K562 (cell line): Measurements from ENCODE around the gene KCNJ9. TPM values are rescaled to one million over a fixed set of nuclear protein-coding genes. Genes with fewer than 3 reads are reported as not detected.

Source experiments
- ATAC-seq: fragments of 200-7000 bp; cut with Tn5 transposase; 3 replicates; pipeline ENCODE4 v1.9.1; 2020; ENCODE audit warnings: moderate library complexity
- BruUV-seq: library from RNA; stranded (reverse); fragments of 400-500 nt; replicated peaks from 2 replicates; lab custom pipeline; 2021; lab: Mats Ljungman, UMichigan
- CTCF ChIA-PET: fragments of 300-600 bp; formaldehyde crosslinking; extraction: SDS; loops from one replicate; lab custom pipeline; 2021; ENCODE audit warnings: low intra/inter-chr PET ratio; lab: Yijun Ruan, JAX
- POLR2A ChIA-PET: fragments of 300-600, 350-650 bp; sonication (Branson Sonifier 250); formaldehyde crosslinking; extraction: SDS; loops from one replicate; lab custom pipeline; 2021; ENCODE audit warnings: antibody characterized with exemption, inconsistent platforms; lab: Yijun Ruan, JAX
- DNase-seq, 4 experiments: peaks; one replicate each; pipeline versions ENCODE4 v3.0.0 to v3.0.0-alpha.2; 2011 to 2018; ENCODE audit warnings: low spot score in 3 of 4, mixed read lengths in 3 of 4; ENCODE audit errors: extremely low read depth in 1 of 4
- FAIRE-seq: peaks from 2 replicates; lab custom pipeline; 2011; peaks lifted over from hg19 to GRCh38; lab: Jason Lieb, UNC
- H2AFZ ChIP-seq: 2 replicates; pipeline ENCODE4 v1.6.0; 2011; ENCODE audit warnings: low read depth, low read length, control low read depth, inconsistent platforms
- H3K27ac ChIP-seq: fragments of 200-600 bp; 3 replicates; pipeline ENCODE4 v1.8.0; 2011; ENCODE audit warnings: low read depth, mild to moderate bottlenecking, control low read depth, inconsistent platforms, low read length, moderate library complexity, mixed read lengths; ENCODE audit errors: extremely low read depth
- H3K27me3 ChIP-seq, 2 experiments: fragments of 300-600 bp in 1 of 2; 2 replicates in 1 of 2; 3 replicates in 1 of 2; pipeline versions ENCODE4 v1.6.0 to v1.8.0; 2011; ENCODE audit warnings: inconsistent platforms in 2 of 2, low read length in 2 of 2, mild to moderate bottlenecking in 1 of 2, mixed read lengths in 1 of 2, moderate library complexity in 1 of 2; ENCODE audit not compliant: control insufficient read depth in 2 of 2, insufficient read depth in 2 of 2
- H3K36me3 ChIP-seq: fragments of 300-600 bp; 3 replicates; pipeline ENCODE4 v1.8.0; 2011; ENCODE audit warnings: mild to moderate bottlenecking, low read length, inconsistent platforms; ENCODE audit not compliant: control insufficient read depth, insufficient read depth
- H3K4me1 ChIP-seq, 2 experiments: fragments of 200-600 bp in 1 of 2; replicated peaks in 1 of 2; 2 replicates in 1 of 2; 3 replicates in 1 of 2; pipeline versions ENCODE4 v1.5.1 to v1.8.0; 2011; ENCODE audit warnings: inconsistent platforms in 2 of 2, low read length in 2 of 2, mild to moderate bottlenecking in 1 of 2, mixed read lengths in 1 of 2, moderate library complexity in 1 of 2; ENCODE audit not compliant: control insufficient read depth in 2 of 2, insufficient read depth in 2 of 2
- H3K4me2 ChIP-seq: 2 replicates; pipeline ENCODE4 v1.6.1; 2011; ENCODE audit warnings: low read length, control low read depth, inconsistent platforms, mixed read lengths; ENCODE audit not compliant: insufficient read depth
- H3K4me3 ChIP-seq: fragments of 200-600 bp; sonication (generic), shearing (Covaris generic); 2 replicates; pipeline ENCODE4 v1.5.1; 2016; ENCODE audit warnings: control low read depth, inconsistent platforms
- H3K79me2 ChIP-seq: fragments of 200-600 bp; 3 replicates; pipeline ENCODE4 v1.8.0; 2011; ENCODE audit warnings: low read length, inconsistent platforms; ENCODE audit not compliant: control insufficient read depth, insufficient read depth
- H3K9ac ChIP-seq, 2 experiments: 2 replicates each; pipeline versions ENCODE4 v1.6.0 to v1.6.1; 2011; ENCODE audit warnings: low read depth in 2 of 2, low read length in 2 of 2, control low read depth in 1 of 2, inconsistent platforms in 1 of 2, mild to moderate bottlenecking in 1 of 2, mixed read lengths in 1 of 2; ENCODE audit not compliant: insufficient read depth in 1 of 2
- H3K9me1 ChIP-seq: one replicate; pipeline ENCODE4 v1.6.0; 2011; ENCODE audit warnings: inconsistent platforms, mild to moderate bottlenecking, low read length, moderate library complexity; ENCODE audit not compliant: control insufficient read depth, insufficient read depth
- H3K9me3 ChIP-seq: replicated peaks from 2 replicates; pipeline ENCODE4 v1.5.1; 2011; ENCODE audit warnings: low read depth, low read length, inconsistent platforms; ENCODE audit not compliant: control insufficient read depth, insufficient read depth
- H4K20me1 ChIP-seq: replicated peaks from 2 replicates; pipeline ENCODE4 v1.6.1; 2011; ENCODE audit warnings: low read length, inconsistent platforms, mixed read lengths; ENCODE audit not compliant: control insufficient read depth, insufficient read depth
- BMI1 ChIP-seq: fragments of 150-350 bp; IDR thresholded peaks from 2 replicates; pipeline ENCODE4 v1.6.1; 2014; ENCODE audit warnings: low read length
- CTBP1 ChIP-seq: fragments of 450-650 bp; IDR thresholded peaks from 2 replicates; pipeline ENCODE4 v1.6.1; 2016; ENCODE audit warnings: borderline replicate concordance
- E2F1 ChIP-seq: sonication (generic); formaldehyde crosslinking; IDR thresholded peaks from 2 replicates; pipeline ENCODE4 v1.8.1; 2023; ENCODE audit warnings: mild to moderate bottlenecking, missing genetic modification reagents, moderate library complexity
- FOXA1 ChIP-seq: fragments of 450-650 bp; IDR thresholded peaks from 2 replicates; pipeline ENCODE4 v1.6.1; 2016; ENCODE audit warnings: mild to moderate bottlenecking, borderline replicate concordance
- FOXP4 ChIP-seq: sonication (generic); formaldehyde crosslinking; IDR thresholded peaks from 2 replicates; pipeline ENCODE4 v1.8.0; 2022; ENCODE audit warnings: mild to moderate bottlenecking, missing genetic modification reagents, borderline replicate concordance
- MAX ChIP-seq: sonication (generic); formaldehyde crosslinking; IDR thresholded peaks from 2 replicates; pipeline ENCODE4 v1.9.0; 2022; ENCODE audit warnings: mild to moderate bottlenecking, missing genetic modification reagents
- SFPQ ChIP-seq: fragments of 200-400 bp; formaldehyde crosslinking; IDR thresholded peaks from 2 replicates; pipeline ENCODE4 v1.6.1; 2017; ENCODE audit warnings: mild to moderate bottlenecking, low read depth, low read length, moderate library complexity
- TSHZ1 ChIP-seq: fragments of 250-450 bp; sonication (Bioruptor Pico); IDR thresholded peaks from 2 replicates; pipeline ENCODE4 v1.4.0; 2020; ENCODE audit warnings: mild to moderate bottlenecking, moderate library complexity
- ZNF212 ChIP-seq: fragments of 450-650 bp; formaldehyde crosslinking; IDR thresholded peaks from 2 replicates; pipeline ENCODE4 v1.4.0; 2020; ENCODE audit warnings: mild to moderate bottlenecking
- ZNF282 ChIP-seq: sonication (generic); formaldehyde crosslinking; IDR thresholded peaks from 2 replicates; pipeline ENCODE4 v1.8.1; 2023; ENCODE audit warnings: missing genetic modification reagents
- WGBS: fragments of 100-300 bp; shearing (Covaris generic); methylation state at CpG from one replicate; pipeline ENCODE4 v1.1.6; 2016; ENCODE audit warnings: low coverage, mixed read lengths; ENCODE audit not compliant: insufficient coverage; ENCODE audit errors: missing lambda C conversion rate; 5-methylcytosine and 5-hydroxymethylcytosine counted together
- in situ Hi-C: fragments of 300-500 bp; cut with MboI; formaldehyde crosslinking; loops from 4 replicates; pipeline ENCODE4 v1.15.0; 2018; ENCODE audit warnings: inconsistent platforms, mixed read lengths
- intact Hi-C: fragments of 100-400 bp; cut with micrococcal nuclease; formaldehyde crosslinking; loops from 2 replicates; pipeline ENCODE4 v1.14.2; 2022
- polyA plus RNA-seq, 8 experiments: library from polyadenylated mRNA; depleted of rRNA in 4 of 8; stranded (reverse) in 5 of 8; unstranded in 3 of 8; fragments of >200 nt; fragmentation: Nextera tagmentation in 2 of 8; fragmentation: Illumina TruSeq in 1 of 8; extraction: Ambion mirVana in 2 of 8; extraction: Trizol in 1 of 8; gene quantifications; 2 replicates each; pipeline versions ENCODE4 v1.2.1 to v1.2.3, GENCODE V29; 2011 to 2014; ENCODE audit warnings: inconsistent platforms in 1 of 8, missing spikeins in 1 of 8
- total RNA-seq, 7 experiments: library from RNA; depleted of rRNA in 6 of 7; stranded (reverse); fragments of >200 nt in 6 of 7; fragmentation: Illumina TruSeq in 2 of 7; extraction: Trizol in 2 of 7; gene quantifications; 2 replicates each; pipeline versions ENCODE4 v1.2.1 to v1.2.3, GENCODE V29; 2011 to 2021; ENCODE audit warnings: low replicate concordance in 1 of 7

KCNJ9 gene
- total and polyA plus RNA-seq, 9 of the 15 experiments (the other 6 are each of a cell fraction or from before 2014, with no cell fraction given), result not detected

GRCh38 chr1:160137216-160137862 lies 56.0 kb downstream of the KCNJ9 start (continued):
- TF ChIP-seq FOXP4, result no peak
- no peak for TF ChIP-seq E2F1 (CRISPR knock-in tag)
- TF ChIP-seq FOXA1, result no peak
- no peak for TF ChIP-seq MAX (CRISPR knock-in tag)
- no peak for TF ChIP-seq ZNF282 (CRISPR knock-in tag)
- TF ChIP-seq ZNF212 (CRISPR knock-in tag), result no peak
- TF ChIP-seq BMI1, result no peak

GRCh38 chr1:160139840-160140239 lies 58.5 kb downstream of the KCNJ9 start:
- H4K20me1 ChIP-seq, result peaks cover 3% of the 10 kb centered on the region; the same call in 1 of the 2 replicates
- FAIRE-seq, result no peak
- H3K9ac ChIP-seq, result no peak overlapping the region
- H3K27me3 ChIP-seq, result peaks cover 52 to 67% of the 10 kb centered on the region in 2 experiments
- no peak for DNase-seq
- POLR2A ChIA-PET, result no interaction called here
- CTCF ChIA-PET, result no interaction called here
- WGBS, result 3% methylated on average over 8 of the region's 8 CpGs
- H3K9me1 ChIP-seq, result no peaks in the 10 kb centered on the region
- H3K4me1 ChIP-seq, result no peaks in the 10 kb centered on the region
- intact Hi-C loops (no loop called here), in situ Hi-C loops (no loop called here)
- H3K9me3 ChIP-seq, result no peaks in the 10 kb centered on the region
- no peak overlapping the region for H3K27ac ChIP-seq
- ATAC-seq, result no peak
- no peaks in the 10 kb centered on the region for H3K79me2 ChIP-seq
- H3K4me3 ChIP-seq, result no peak overlapping the region
- BruUV-seq, result no TSS peak
- H3K4me2 ChIP-seq, result no peak overlapping the region
- H2AFZ ChIP-seq, result no peak overlapping the region
- no peaks in the 10 kb centered on the region for H3K36me3 ChIP-seq
- TF ChIP-seq SFPQ (no peak), CTBP1 (no peak), TSHZ1 (CRISPR knock-in tag) (no peak)
